ENCODE results near the gene HIPK3. TPM values are rescaled to one million over a fixed set of nuclear protein-coding genes. Genes with fewer than 3 reads are reported as not detected.

HIPK3 gene
- total and polyA plus RNA-seq, 9 of the 15 experiments (the other 6 are each of a cell fraction or from before 2014, with no cell fraction given): 2.3 to 19.6 (median 7.5) TPM

DNA sequence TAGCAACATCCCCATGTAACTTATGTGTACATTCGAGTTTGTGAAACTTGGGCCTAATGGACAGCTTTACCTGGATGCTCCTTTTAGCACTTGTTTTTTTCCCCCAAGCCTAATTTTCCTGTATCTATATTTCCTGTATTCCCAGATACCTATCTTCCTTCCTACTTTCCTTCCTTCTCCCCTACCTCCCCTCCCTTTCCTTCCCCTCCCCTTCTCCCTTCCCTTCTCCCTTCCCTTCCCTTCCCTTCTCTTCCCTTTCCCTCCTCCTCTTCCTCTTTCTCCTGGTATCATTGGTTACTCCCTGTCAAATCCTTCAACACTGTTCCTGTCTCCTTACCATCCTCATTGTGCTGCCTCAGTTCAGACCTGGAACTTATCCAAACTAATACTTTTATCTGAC, 111.8 kb downstream of the HIPK3 start (continued):
- TF ChIP-seq, protein P1, sequence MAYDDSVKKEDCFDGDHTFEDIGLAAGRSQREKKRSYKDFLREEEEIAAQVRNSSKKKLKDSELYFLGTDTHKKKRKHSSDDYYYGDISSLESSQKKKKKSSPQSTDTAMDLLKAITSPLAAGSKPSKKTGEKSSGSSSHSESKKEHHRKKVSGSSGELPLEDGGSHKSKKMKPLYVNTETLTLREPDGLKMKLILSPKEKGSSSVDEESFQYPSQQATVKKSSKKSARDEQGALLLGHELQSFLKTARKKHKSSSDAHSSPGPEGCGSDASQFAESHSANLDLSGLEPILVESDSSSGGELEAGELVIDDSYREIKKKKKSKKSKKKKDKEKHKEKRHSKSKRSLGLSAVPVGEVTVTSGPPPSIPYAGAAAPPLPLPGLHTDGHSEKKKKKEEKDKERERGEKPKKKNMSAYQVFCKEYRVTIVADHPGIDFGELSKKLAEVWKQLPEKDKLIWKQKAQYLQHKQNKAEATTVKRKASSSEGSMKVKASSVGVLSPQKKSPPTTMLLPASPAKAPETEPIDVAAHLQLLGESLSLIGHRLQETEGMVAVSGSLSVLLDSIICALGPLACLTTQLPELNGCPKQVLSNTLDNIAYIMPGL (CRISPR knock-in tag; IDR thresholded peaks at IDR 0.05): no peak
- TF ChIP-seq, protein P2, sequence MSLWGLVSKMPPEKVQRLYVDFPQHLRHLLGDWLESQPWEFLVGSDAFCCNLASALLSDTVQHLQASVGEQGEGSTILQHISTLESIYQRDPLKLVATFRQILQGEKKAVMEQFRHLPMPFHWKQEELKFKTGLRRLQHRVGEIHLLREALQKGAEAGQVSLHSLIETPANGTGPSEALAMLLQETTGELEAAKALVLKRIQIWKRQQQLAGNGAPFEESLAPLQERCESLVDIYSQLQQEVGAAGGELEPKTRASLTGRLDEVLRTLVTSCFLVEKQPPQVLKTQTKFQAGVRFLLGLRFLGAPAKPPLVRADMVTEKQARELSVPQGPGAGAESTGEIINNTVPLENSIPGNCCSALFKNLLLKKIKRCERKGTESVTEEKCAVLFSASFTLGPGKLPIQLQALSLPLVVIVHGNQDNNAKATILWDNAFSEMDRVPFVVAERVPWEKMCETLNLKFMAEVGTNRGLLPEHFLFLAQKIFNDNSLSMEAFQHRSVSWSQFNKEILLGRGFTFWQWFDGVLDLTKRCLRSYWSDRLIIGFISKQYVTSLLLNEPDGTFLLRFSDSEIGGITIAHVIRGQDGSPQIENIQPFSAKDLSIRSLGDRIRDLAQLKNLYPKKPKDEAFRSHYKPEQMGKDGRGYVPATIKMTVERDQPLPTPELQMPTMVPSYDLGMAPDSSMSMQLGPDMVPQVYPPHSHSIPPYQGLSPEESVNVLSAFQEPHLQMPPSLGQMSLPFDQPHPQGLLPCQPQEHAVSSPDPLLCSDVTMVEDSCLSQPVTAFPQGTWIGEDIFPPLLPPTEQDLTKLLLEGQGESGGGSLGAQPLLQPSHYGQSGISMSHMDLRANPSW (CRISPR knock-in tag; IDR thresholded peaks at IDR 0.05): no peak
- TF ChIP-seq XRCC3 (IDR thresholded peaks at IDR 0.05) (no peak), NFIX (CRISPR knock-in tag; IDR thresholded peaks at IDR 0.05; ENCODE audit: low read depth) (no peak), ZNF699 (CRISPR knock-in tag; IDR thresholded peaks at IDR 0.05; ENCODE audit: insufficient replicate concordance) (no peak), TARDBP (IDR thresholded peaks at IDR 0.05) (no peak), RBM25 (IDR thresholded peaks at IDR 0.05; ENCODE audit: low read depth, low read length, severe bottlenecking) (no peak), MED1 (CRISPR knock-in tag; IDR thresholded peaks at IDR 0.05; ENCODE audit: borderline replicate concordance) (no peak)
- TF ChIP-seq, protein P3, sequence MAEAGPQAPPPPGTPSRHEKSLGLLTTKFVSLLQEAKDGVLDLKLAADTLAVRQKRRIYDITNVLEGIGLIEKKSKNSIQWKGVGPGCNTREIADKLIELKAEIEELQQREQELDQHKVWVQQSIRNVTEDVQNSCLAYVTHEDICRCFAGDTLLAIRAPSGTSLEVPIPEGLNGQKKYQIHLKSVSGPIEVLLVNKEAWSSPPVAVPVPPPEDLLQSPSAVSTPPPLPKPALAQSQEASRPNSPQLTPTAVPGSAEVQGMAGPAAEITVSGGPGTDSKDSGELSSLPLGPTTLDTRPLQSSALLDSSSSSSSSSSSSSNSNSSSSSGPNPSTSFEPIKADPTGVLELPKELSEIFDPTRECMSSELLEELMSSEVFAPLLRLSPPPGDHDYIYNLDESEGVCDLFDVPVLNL (CRISPR knock-in tag; IDR thresholded peaks at IDR 0.05; ENCODE audit: low read depth): no peak
- TF ChIP-seq, protein P4, sequence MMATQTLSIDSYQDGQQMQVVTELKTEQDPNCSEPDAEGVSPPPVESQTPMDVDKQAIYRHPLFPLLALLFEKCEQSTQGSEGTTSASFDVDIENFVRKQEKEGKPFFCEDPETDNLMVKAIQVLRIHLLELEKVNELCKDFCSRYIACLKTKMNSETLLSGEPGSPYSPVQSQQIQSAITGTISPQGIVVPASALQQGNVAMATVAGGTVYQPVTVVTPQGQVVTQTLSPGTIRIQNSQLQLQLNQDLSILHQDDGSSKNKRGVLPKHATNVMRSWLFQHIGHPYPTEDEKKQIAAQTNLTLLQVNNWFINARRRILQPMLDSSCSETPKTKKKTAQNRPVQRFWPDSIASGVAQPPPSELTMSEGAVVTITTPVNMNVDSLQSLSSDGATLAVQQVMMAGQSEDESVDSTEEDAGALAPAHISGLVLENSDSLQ (IDR thresholded peaks at IDR 0.05): no peak
